Measurements from ENCODE around the gene BTBD8.

The BTBD8 gene

DNA sequence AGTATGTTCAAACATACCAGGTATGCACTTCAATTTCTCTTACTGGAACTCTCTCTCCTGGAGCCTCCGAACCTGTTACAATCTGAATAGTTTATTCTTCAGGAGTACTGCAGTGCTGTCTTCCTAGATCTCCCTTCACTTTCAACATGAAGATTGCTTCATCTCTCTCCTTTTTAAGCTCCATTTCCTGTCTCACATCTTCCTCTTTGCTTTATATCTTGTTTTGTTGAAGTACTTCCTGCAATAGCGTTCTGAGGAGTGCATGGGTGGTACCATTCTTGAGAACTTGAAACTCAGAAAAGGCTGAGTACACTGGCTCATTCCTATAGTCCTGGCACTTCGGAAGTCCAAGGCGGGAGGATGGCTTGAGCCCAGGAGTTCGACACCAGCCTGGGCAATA, 121.8 kb downstream of the BTBD8 start:
- DNase-seq = no peak

DNA sequence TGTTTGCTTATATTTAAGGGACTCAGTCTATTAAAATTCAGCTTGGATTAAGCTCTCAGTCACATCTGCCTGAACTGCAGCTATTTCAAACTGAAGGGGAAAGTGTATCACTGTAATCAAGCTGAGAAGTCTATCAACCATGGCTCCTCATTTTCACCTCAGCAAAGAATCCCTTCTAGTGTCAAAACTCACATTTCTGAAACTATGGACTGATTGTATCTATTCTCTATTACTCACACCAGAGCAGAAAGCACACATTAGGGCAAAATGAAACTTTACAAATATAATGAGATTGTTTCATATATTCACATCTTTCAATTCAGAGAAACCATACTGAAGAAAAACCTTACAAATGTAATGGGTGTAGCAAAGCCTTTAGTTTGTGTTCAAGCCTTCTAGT, 123.0 kb downstream of the BTBD8 start:
- no peak for DNase-seq

DNA sequence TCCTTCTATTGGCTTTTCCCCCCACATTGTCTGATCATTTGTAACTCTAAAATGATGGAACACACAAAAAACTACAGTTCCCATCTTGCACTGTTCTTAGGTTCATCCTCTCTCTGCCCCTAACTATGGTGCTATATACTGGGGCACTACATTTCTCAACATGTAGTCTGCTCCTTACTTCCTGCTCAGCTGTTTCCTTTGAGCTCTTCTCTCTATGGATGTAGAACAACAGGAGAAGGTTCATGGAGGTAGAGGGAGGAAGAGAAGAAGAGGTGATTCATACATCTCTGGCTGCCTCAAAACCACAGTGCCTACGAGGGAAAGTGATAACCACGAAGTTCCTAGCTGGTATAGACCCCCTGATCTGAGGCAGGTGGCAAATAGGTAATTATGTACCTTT, 130.6 kb downstream of the BTBD8 start:
- no peak for DNase-seq

DNA sequence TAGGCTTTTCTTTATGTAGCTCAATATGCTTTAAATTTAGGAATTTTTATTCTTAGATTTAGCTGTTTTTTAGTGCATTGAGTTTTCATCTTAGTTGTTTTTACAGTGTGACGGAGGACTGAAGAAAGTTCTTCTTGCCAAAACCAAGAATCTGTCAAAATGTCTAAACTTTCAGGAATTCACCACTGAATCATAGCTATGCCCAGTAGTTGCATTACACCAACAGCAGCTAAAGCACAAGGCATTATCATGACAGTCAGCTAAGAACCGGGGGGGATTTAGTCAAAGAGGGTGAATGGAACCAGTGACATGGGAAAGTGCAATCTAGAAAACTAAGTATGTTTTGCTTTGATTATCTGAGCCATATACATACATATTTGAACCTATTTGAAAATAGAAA, 131.0 kb downstream of the BTBD8 start:
- no peak for DNase-seq

DNA sequence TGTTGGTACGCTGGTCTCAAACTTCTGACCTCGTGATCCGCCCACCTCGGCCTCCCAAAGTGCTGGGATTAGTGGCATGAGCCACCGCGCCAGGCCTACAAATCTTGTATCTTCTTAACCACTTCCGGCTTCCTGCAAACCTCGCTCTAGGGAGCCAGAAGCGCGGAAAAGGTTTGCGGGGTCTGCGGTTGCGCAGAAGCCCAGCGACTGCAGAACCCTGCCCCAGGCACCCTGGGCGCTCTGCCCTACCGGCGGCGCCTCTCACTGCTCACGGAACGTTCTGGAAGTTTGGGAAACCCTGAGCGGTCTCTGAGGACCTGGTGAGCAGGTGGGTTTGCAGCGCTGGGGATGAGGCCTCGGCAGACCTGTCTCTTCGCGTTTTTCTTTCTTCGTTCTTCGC, 137.6 kb downstream of the BTBD8 start, which contains the start of gene C1orf146:
TSS of gene C1orf146 (plus strand) at position 195 of the 400 bp plus-strand sequence. CDS start 13,506 bp downstream, outside the sequence.
- DNase-seq = no peak

DNA sequence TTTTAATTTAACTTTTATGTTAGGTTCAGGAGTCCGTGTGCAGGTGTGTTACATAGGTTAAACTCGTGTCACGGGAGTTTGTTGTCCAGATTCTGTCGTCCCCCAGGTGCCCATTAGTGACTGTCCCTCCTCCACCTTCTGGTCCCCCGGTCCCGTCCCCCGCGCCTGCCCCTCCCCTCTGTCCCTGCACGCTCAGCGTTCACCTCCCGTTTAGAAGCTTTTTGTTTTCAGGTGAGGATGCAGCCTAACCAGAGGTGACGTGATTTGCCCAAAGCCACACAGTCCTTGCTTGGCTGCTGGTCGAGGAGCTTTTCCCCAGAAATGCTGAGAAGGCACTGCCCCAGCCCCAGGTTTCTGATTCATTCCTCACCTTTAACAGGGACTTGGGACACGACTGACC, 138.4 kb downstream of the BTBD8 start:
- no peak for DNase-seq

DNA sequence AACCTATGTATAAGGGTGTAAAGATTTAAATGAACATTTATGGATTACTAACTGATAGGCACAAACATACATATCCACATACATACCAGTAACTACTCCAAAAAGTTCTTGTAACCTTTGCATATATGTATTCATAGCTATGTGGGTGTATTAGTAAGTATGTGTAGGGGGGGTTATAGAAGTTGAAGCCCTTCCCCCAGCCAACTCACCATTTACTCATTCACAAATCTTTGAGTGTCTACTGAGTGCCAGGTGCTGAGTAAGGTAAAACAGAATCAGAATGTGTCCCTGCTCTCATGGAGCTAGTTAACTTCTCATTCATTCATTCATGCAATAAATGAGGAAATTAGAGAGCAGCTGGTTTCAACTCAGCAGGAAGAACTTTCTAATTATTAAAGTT, 138.9 kb downstream of the BTBD8 start:
- DNase-seq = no peak

DNA sequence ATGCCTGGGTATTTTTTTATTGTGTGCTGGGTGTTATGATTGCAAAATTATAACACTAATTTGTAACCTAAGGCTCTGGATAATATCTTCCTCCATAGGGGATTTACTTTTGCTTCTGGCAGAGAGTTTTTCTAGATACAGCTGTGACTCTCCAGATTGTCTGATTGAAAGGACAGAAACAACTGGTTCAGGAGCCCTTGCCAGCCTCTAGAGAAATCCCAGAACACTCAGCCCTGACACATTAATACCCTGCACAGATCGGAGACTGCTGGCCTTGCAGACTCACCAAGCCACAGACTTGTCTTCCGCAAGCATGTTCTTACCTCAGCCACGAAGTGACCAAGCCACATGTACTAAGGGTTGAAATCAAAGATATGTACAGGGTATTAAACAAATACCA, 148.3 kb downstream of the BTBD8 start:
- DNase-seq = no peak

DNA sequence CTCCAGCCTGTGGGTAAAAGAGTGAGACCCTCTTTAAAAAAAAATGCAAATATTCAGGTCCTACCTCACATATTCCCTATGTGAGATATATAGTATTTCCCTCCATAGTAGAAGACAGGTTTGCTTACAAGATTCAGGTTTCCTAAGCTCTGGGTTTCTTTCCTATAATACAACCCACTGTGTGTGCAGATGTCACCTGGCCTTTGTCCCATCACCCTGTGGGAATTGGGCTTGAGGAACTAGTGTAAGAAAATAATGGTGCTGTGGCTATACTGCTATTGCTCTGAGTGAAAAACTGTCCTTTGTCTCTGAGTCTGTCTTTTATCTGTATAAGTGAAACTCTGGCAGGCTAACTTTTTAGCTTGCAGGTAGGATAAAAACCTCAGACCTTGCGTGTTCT, 150.6 kb downstream of the BTBD8 start:
- DNase-seq = no peak
